Measurements from ENCODE around the gene C3orf22.

The C3orf22 gene

DNA sequence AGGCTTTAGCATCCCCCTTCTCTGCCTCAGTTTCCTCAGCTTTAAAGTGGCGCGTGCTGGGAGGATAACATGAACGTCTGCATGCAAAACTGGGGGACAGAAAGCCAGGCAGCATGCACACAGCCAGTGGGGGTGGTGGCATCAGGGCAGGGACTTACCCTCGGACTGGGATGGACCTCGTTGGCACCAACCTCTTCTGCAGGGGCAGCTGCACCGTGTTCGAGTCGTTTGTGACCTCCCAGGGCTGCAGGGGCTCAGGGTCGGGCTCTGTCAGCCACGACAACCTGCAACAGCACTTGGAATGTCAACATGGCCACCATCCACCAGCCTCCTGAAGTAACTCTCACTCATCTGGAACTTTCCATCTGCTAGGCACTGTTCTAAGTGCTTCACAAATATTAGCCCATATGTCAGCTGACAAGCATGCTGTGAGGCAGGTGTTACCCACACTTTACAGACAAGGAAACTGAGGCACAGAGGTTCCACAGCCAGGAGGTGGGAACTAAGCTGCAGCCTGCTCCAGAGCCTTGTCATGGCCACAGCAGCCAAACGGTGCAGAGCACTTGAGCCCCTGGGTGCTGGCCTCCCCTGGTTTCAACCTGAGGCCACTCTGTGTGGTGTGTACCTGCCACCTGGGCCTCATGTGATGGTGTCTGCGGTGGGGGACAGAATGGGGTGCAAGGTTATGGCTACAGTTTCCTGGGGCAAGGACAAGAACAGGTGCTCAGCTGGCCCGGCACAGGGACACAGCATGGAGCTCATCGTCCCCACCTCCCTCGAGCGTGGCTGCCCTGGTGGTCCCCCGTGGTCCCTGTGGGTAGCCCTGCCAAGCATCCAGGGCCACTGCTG lies 6.7 kb downstream of the C3orf22 start:
- H3K9me3 Mint-ChIP-seq = no peaks in the 10 kb centered on the region
- no peaks in the 10 kb centered on the region for H3K4me1 Mint-ChIP-seq
- no peak for DNase-seq (ENCODE audit: low spot score in 2 of 2)
- H3K27ac Mint-ChIP-seq = no peak overlapping the region
- no peak for ATAC-seq (ENCODE audit: low read depth)
- H3K36me3 Mint-ChIP-seq = no peaks in the 10 kb centered on the region
- no peak overlapping the region for H3K4me3 Mint-ChIP-seq
- H3K27me3 Mint-ChIP-seq = peaks cover 11% of the 10 kb centered on the region

DNA sequence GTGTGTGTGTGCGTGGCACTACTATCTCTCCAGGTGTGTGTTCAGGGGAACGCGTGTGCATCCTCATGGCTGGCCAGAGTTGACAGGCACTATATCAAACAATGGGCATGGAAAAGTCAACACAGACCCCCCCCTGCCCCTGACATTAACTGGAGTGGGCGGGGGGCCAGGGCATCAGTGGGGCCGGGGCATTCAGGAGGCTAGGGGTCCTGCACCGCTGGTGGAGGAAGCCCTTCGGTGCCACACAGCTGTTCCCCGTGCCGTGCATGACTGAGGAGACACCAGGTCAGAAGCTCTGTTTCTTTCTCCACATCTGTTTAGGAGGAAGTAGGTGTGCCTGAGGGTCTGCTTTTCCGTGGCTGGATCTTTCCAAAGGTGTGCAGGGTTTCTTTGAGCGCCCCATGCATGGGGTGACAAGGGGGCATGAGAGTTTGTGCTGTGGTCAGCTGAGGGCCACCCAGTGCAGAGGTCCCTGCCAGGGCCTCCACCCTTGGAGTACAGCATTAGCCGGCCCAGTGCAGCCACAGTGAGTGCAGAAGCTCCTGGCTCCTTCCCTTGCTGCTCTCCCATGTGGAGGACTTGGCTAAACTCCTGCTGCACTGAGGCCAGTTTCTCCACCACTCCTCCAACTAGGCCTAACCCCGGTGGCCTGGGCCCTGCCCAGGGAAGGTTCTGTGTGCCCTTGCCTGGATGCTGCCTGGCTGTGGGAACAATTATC lies 7.5 kb downstream of the C3orf22 start:
- DNase-seq (ENCODE audit: low spot score in 2 of 2) (no peak), ATAC-seq (ENCODE audit: low read depth) (no peak)
- Mint-ChIP-seq H3K27me3 (peaks cover 13% of the 10 kb centered on the region), H3K36me3 (no peaks in the 10 kb centered on the region), H3K4me1 (no peaks in the 10 kb centered on the region), H3K27ac (no peak overlapping the region), H3K4me3 (no peak overlapping the region), H3K9me3 (no peaks in the 10 kb centered on the region)

DNA sequence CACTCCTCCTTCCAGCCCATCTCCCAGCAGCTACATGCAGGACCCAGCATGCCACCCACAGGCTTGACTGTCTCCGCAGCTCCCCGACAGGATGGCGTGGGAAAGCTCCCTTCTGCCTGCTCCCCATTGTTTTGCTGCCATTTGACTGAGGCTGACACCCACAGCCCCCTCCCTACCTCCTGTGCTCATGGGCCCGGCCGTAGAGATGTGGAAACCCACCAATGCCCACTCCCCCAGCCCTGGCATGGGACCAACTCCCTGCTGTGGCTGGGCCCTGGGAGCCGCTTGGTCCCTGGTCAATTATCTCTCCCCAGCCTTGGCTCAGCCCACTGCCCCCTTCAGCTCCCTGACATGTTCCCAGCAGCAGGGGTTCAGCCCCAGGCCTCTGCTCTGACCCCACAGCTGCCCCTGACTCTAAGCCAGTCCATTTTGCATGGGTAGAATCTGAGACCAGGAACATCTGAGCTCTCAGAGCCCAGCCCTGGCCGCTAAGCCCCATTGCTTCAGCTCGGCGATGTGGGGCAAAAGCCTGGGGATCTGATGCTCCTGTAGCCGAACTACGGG lies 8.2 kb downstream of the C3orf22 start:
- no peak for DNase-seq (ENCODE audit: low spot score in 2 of 2)
- Mint-ChIP-seq H3K4me3 (no peak overlapping the region), H3K9me3 (no peaks in the 10 kb centered on the region), H3K27me3 (peaks cover 13% of the 10 kb centered on the region), H3K4me1 (no peaks in the 10 kb centered on the region), H3K27ac (no peak overlapping the region), H3K36me3 (no peaks in the 10 kb centered on the region)
- no peak for ATAC-seq (ENCODE audit: low read depth)

DNA sequence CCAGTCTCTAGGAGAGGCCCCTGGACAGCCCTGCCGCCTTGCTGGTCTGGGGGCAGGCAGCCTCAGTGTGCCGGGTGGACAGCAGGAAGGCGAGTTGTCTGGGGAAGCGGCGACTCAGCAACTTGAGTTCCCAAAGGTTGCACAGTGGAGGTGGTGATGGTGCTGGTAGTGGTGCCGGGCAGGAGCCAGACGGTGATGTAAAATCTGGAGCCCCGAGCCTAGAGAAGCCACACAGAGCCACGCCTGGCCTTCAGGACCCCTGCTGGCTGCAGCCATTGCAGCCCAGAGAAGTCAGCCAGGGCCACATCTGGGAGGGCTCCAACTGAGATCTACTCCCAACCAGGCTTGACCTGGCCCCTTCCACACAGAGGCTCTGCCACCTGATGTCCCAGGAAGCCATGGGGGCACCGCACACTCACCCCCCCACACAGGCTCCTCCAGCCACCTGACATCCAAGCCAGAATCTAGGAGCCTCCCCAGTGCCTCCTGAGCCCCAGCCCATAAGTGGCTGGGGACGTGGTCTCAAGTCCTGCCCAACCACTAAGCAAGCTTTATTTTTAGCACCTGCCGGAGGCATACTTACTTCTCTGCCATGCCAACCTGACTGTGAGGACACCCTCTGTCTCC lies 8.8 kb downstream of the C3orf22 start:
- H3K9me3 Mint-ChIP-seq = no peaks in the 10 kb centered on the region
- H3K4me3 Mint-ChIP-seq = no peak overlapping the region
- H3K4me1 Mint-ChIP-seq = no peaks in the 10 kb centered on the region
- DNase-seq (ENCODE audit: low spot score in 2 of 2) (no peak), ATAC-seq (ENCODE audit: low read depth) (no peak)
- peaks cover 13% of the 10 kb centered on the region for H3K27me3 Mint-ChIP-seq
- no peak overlapping the region for H3K27ac Mint-ChIP-seq
- no peaks in the 10 kb centered on the region for H3K36me3 Mint-ChIP-seq

DNA sequence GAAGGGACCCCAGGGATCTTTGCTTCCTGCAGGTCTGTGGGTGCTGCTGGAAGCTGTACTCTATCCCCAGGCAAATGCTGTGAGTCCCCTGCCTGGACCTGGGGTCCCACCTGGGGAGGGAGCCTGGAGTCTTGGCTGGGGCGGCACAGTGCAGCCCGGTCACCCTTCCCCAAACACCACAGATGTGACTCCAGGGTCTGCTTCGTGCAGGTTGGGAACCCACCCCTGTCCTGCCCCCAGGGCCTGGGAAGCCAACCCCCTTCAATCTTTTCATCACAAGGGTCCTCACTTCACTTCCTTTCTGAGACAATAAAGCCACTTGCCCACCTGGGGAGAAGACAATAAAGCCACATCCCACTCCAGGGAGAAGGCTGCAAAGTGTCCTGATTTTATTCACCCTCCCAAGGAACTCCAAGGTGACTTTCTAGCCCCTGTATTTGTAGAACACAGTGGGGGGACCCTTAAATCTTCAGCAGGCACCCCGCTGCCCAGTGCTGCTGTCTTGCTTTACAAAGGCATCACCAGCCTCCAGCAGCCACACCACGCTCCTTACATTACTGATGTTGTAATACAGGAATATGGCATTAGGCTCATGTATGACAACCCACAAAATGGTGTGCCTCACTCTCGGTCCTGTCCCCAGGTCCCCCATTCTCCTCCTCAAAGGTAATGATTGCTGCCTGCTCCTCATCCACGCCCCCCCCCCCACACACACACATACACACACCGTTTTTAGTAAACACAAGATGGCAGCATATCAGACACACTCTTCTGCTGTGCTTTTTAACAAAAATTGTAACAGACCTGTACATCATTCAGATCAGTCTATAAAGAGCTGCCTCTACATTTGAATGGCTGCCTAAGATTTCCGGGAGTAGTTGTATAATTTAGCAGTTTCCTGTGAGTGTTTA lies 9.9 kb downstream of the C3orf22 start:
- Mint-ChIP-seq H3K27ac (no peak overlapping the region), H3K4me1 (no peaks in the 10 kb centered on the region), H3K27me3 (peaks cover 13% of the 10 kb centered on the region)

DNA sequence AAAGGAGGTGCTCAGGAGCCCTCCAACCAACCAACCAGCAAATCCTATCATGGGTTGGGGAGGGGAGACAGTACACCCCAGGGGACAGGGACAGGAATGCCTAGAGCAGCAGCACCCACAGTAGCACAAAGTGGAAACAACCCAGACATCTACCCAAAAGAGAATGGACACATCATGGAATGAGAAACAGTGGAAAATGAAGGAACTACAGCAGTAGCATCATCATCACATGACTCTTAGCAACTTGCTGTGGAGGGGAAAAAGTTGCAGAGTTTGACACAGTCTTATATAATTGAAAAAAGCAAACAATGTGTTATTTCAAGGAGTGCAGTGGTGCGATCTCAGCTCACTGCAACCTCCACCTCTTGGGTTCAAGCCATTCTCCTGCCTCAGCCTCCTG lies 11.0 kb downstream of the C3orf22 start:
- H3K27me3 Mint-ChIP-seq = peaks cover 10% of the 10 kb centered on the region
- H3K9me3 Mint-ChIP-seq = no peaks in the 10 kb centered on the region
- H3K4me3 Mint-ChIP-seq = no peak overlapping the region
- no peaks in the 10 kb centered on the region for H3K4me1 Mint-ChIP-seq
- no peak for DNase-seq (ENCODE audit: low spot score in 2 of 2)
- no peak for ATAC-seq (ENCODE audit: low read depth)
- no peak overlapping the region for H3K27ac Mint-ChIP-seq
- H3K36me3 Mint-ChIP-seq = no peaks in the 10 kb centered on the region

More for the DNA sequence above, 9.9 kb downstream of the C3orf22 start:
- no peaks in the 10 kb centered on the region for H3K36me3 Mint-ChIP-seq
- no peak overlapping the region for H3K4me3 Mint-ChIP-seq
- no peaks in the 10 kb centered on the region for H3K9me3 Mint-ChIP-seq
- peak in 1 of 2 donors; percentile 5 for DNase-seq (ENCODE audit: low spot score in 2 of 2)
- ATAC-seq (ENCODE audit: low read depth) = no peak

DNA sequence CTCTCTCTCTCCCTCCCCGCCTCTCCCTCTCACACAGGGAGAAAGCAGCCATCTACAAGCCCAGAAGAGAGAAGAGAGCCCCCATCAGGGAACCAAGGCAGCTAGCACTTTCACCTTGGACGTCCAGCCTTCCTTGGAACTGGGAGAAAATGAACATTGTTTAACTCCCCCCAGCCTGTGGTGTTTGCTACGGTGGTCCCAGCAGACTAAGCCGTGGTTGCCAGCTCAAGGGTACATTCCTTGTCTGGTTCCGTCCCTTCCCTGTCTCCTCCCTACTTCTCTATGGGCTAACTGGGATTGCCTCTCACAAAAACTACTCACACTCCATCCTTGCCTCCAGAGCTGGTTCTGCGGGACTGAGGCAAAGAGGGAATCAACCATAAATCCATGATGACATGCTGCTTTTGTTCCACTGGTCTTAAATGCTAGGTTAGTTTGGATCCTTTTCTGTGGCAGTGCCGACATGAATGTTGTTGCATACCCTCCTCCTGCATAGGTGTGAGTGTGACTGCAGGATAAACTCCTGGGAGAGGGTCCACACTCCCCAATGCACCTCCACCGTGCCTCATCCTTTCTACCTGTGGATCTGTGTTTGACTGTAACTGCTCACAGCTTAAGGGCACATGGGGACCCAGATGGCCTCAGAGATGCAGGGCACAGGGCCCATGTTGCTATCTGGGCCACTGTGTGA lies 12.0 kb downstream of the C3orf22 start:
- Mint-ChIP-seq H3K4me1 (no peaks in the 10 kb centered on the region), H3K36me3 (no peaks in the 10 kb centered on the region), H3K27ac (no peak overlapping the region), H3K27me3 (peaks cover 10% of the 10 kb centered on the region), H3K9me3 (no peaks in the 10 kb centered on the region), H3K4me3 (no peak overlapping the region)
- no peak for DNase-seq (ENCODE audit: low spot score in 2 of 2)
- ATAC-seq (ENCODE audit: low read depth) = no peak

DNA sequence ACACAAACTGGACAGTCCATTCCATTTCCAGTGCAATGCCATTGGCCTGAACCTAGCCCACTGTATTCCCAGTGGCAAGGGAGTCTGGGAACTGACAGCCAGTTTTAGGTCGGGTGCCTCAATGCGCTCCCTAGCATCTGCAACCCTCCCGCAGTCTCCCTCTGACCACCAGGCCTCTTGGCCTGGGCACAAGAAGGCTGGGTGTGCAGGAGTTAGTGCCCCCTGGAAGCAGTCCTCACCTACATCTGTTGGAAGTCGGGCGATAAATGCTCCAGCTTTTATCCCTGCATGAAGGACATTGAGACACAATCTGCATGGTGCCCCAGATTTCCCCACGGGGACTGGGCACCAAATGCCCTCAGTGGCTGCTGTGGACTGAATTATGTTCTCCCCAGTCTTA lies 12.7 kb downstream of the C3orf22 start:
- H3K9me3 Mint-ChIP-seq = no peaks in the 10 kb centered on the region
- ATAC-seq (ENCODE audit: low read depth) (no peak), DNase-seq (ENCODE audit: low spot score in 2 of 2) (no peak)
- H3K27ac Mint-ChIP-seq = no peak overlapping the region
- H3K36me3 Mint-ChIP-seq = no peaks in the 10 kb centered on the region
- H3K27me3 Mint-ChIP-seq = peaks cover 9% of the 10 kb centered on the region
- H3K4me1 Mint-ChIP-seq = peaks cover under 1% of the 10 kb centered on the region
- no peak overlapping the region for H3K4me3 Mint-ChIP-seq

DNA sequence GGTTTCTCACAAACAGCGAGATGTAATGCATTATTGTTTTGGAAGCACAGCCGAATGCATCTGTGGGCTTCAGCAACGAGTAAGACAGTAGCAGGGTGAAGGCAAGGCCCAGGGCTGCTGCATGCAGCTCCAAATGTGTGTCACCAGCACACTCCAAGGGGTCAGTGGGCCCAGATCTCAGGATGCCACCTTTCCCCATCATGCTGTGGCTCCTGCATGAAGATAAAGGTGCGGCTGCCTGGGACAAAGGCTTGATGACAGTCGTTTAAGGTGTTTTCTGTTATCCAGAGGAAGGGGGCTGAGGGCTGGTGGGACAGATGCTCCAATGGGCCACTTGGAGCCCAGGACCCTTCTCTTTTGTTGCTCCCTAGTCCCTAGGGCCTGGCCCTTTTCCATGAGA lies 13.2 kb downstream of the C3orf22 start:
- ATAC-seq (ENCODE audit: low read depth) (no peak), DNase-seq (ENCODE audit: low spot score in 2 of 2) (no peak)
- Mint-ChIP-seq H3K36me3 (no peaks in the 10 kb centered on the region), H3K9me3 (no peaks in the 10 kb centered on the region), H3K27me3 (peaks cover 7% of the 10 kb centered on the region), H3K4me3 (no peak overlapping the region), H3K4me1 (peaks cover 5% of the 10 kb centered on the region), H3K27ac (no peak overlapping the region)

DNA sequence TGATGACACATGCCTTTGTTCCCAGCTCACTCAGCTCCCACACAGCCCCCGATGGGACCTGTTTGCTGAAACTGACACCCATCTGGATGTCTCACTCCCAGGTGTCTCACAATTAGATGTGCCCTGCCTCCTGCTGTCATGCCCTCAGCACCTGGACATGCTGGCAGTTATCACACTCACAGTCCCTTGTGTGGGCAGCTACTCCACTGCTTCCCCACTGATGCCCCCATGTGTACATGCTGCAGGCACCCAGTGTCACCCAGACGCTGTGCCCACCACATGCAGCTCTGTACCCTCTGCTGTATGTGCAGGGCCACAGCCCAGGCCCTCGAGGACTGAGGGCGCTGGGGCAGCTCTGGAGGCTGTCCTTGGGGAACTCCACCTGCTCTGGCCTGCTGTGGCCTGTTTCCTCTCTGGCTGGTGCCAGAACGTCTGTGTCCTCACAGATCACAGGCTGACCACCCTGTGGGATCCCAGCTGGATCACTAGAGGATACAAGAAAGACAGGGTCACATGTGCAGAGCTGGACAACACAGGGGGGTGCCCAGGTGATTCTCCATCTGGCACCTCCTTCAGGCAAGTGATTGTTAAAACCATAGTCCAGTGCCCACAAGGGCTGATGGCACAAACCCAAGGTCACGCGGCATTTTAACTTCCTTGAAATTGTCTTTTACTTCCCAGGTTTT lies 14.0 kb downstream of the C3orf22 start:
- no peak overlapping the region for H3K4me3 Mint-ChIP-seq
- peaks cover 5% of the 10 kb centered on the region for H3K4me1 Mint-ChIP-seq

DNA sequence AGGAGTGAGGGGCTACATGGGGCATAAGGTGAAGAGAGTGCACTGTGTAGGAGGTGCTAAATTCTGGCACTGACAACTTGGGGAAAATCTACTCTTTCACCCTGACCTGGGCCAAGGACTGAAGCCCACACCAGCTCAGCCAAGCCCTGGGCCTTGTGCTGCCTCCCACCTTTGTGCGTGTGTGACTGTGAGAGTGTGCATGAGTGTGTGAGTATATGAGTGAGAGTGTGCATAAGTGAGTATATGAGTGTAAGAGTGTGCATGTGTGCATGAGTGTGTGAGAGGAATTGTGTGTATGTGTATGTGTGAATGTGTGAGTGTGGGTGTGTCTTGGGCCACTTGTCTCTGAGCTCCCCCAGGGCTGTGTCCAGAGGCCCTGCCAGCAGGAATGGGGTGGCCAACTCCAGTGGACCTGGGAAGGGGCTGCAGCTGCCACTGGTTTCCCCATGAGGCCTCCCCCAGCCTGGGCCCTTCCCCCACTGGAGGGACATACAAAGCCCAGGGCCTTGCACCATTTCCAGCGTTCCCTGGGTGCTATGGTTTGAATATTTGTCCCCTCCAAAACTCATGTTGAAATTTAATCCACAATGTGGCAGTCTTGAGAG lies 15.2 kb downstream of the C3orf22 start:
- Mint-ChIP-seq H3K27ac (no peak overlapping the region), H3K4me3 (no peak overlapping the region), H3K9me3 (no peaks in the 10 kb centered on the region), H3K36me3 (no peaks in the 10 kb centered on the region), H3K4me1 (peaks cover 5% of the 10 kb centered on the region), H3K27me3 (peaks cover 10% of the 10 kb centered on the region)
- no peak for ATAC-seq (ENCODE audit: low read depth)
- DNase-seq (ENCODE audit: low spot score in 2 of 2) = no peak

More for the DNA sequence above, 14.0 kb downstream of the C3orf22 start:
- peaks cover 10% of the 10 kb centered on the region for H3K27me3 Mint-ChIP-seq
- DNase-seq (ENCODE audit: low spot score in 2 of 2) (no peak), ATAC-seq (ENCODE audit: low read depth) (no peak)
- H3K36me3 Mint-ChIP-seq = no peaks in the 10 kb centered on the region
- H3K27ac Mint-ChIP-seq = no peak overlapping the region
- no peaks in the 10 kb centered on the region for H3K9me3 Mint-ChIP-seq

Data from memory B cell (primary cell).